Measurements from ENCODE around the gene CABLES2.

Gene CABLES2

GRCh38 chr20:62448788-62449187, 41.7 kb upstream of the CABLES2 start:
- Histone ChIP-seq H4K8ac (ENCODE audit: low read depth, low read length) (no peak overlapping the region), H3K4ac (ENCODE audit: low read depth, low read length) (no peak overlapping the region), H2BK5ac (ENCODE audit: low read depth, low read length, poor library complexity) (no peak overlapping the region), H2AK5ac (ENCODE audit: low read length) (no peak overlapping the region), H3K27ac (ENCODE audit: low read depth, low read length) (no peak overlapping the region), H3K23ac (ENCODE audit: low read length) (no peak overlapping the region), H3K14ac (ENCODE audit: low read length) (no peak overlapping the region), H2BK120ac (ENCODE audit: insufficient read depth, low read length, poor library complexity) (no peak overlapping the region), H4K12ac (ENCODE audit: low read depth, low read length) (no peak overlapping the region), H2BK12ac (ENCODE audit: low read length) (no peak overlapping the region), H3K27me3 (ENCODE audit: insufficient read depth, low read length) (no peaks in the 10 kb centered on the region), H3K36me3 (ENCODE audit: control insufficient read depth in 1 of 2, insufficient read depth in 2 of 2, low read length in 2 of 2) (no peaks in the 10 kb centered on the region), H3K4me3 (ENCODE audit: low read depth, low read length) (no peak overlapping the region), H2AFZ (ENCODE audit: insufficient read depth, low read length, poor library complexity) (no peak overlapping the region), H3K79me1 (ENCODE audit: low read length) (no peaks in the 10 kb centered on the region), H3K9ac (ENCODE audit: low read length) (no peak overlapping the region), H3K4me2 (ENCODE audit: low read length) (no peak overlapping the region), H3K79me2 (ENCODE audit: control insufficient read depth, insufficient read depth, low read length, poor library complexity) (no peaks in the 10 kb centered on the region), H3K9me3 (ENCODE audit: insufficient read depth, low read depth, low read length) (no peaks in the 10 kb centered on the region), H3K18ac (ENCODE audit: low read length) (no peak overlapping the region), H4K91ac (ENCODE audit: low read depth, low read length) (no peak overlapping the region), H3K4me1 (ENCODE audit: control insufficient read depth in 1 of 2, insufficient read depth in 2 of 2, low read length in 2 of 2) (no peaks in the 10 kb centered on the region)
- WGBS (ENCODE audit: extremely low coverage, insufficient coverage, insufficient read length) = no CpG with 5 or more reads among the region's 14 CpGs
- no peak for DNase-seq

DNA sequence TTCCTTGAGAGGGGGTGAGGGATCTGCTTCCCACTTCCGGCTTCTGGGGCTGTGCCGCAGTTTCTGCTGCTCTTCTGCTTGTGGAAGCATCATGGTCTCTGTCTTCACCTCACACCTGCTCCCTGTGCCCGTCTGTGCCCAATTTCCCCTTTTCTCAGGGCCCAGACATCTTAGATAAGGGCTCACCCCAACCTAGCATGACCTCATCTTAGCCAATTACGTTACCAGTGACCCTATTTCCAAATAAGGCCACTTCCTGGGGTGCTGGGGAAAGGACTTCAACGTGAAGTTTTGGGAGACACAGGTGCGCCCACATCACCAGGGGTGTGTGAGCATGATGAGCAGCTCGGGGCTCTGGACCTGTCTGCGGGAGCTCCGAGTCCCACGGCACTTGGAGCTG, 41.0 kb upstream of the CABLES2 start:
- Histone ChIP-seq H3K18ac (ENCODE audit: low read length) (no peak overlapping the region), H2AFZ (ENCODE audit: insufficient read depth, low read length, poor library complexity) (no peak overlapping the region), H2BK12ac (ENCODE audit: low read length) (no peak overlapping the region), H3K4me3 (ENCODE audit: low read depth, low read length) (no peak overlapping the region), H3K23ac (ENCODE audit: low read length) (no peak overlapping the region), H4K8ac (ENCODE audit: low read depth, low read length) (no peak overlapping the region), H4K12ac (ENCODE audit: low read depth, low read length) (no peak overlapping the region), H3K79me1 (ENCODE audit: low read length) (no peaks in the 10 kb centered on the region), H3K4me1 (ENCODE audit: control insufficient read depth in 1 of 2, insufficient read depth in 2 of 2, low read length in 2 of 2) (no peaks in the 10 kb centered on the region), H3K4me2 (ENCODE audit: low read length) (no peak overlapping the region), H3K4ac (ENCODE audit: low read depth, low read length) (no peak overlapping the region), H3K36me3 (ENCODE audit: control insufficient read depth in 1 of 2, insufficient read depth in 2 of 2, low read length in 2 of 2) (no peaks in the 10 kb centered on the region), H2AK5ac (ENCODE audit: low read length) (no peak overlapping the region), H4K91ac (ENCODE audit: low read depth, low read length) (no peak overlapping the region), H2BK5ac (ENCODE audit: low read depth, low read length, poor library complexity) (no peak overlapping the region), H3K9ac (ENCODE audit: low read length) (no peak overlapping the region), H3K27ac (ENCODE audit: low read depth, low read length) (no peak overlapping the region), H3K79me2 (ENCODE audit: control insufficient read depth, insufficient read depth, low read length, poor library complexity) (no peaks in the 10 kb centered on the region), H2BK120ac (ENCODE audit: insufficient read depth, low read length, poor library complexity) (no peak overlapping the region), H3K9me3 (ENCODE audit: insufficient read depth, low read depth, low read length) (no peaks in the 10 kb centered on the region), H3K27me3 (ENCODE audit: insufficient read depth, low read length) (no peaks in the 10 kb centered on the region), H3K14ac (ENCODE audit: low read length) (no peak overlapping the region)
- WGBS (ENCODE audit: extremely low coverage, insufficient coverage, insufficient read length) = no CpG with 5 or more reads among the region's 10 CpGs
- DNase-seq = no peak

- Histone ChIP-seq H4K12ac (ENCODE audit: low read depth, low read length) (no peak overlapping the region), H3K4ac (ENCODE audit: low read depth, low read length) (no peak overlapping the region), H3K79me2 (ENCODE audit: control insufficient read depth, insufficient read depth, low read length, poor library complexity) (no peaks in the 10 kb centered on the region), H3K9me3 (ENCODE audit: insufficient read depth, low read depth, low read length) (no peaks in the 10 kb centered on the region), H2AK5ac (ENCODE audit: low read length) (no peak overlapping the region), H2BK120ac (ENCODE audit: insufficient read depth, low read length, poor library complexity) (no peak overlapping the region), H3K79me1 (ENCODE audit: low read length) (no peaks in the 10 kb centered on the region), H4K8ac (ENCODE audit: low read depth, low read length) (no peak overlapping the region), H3K4me3 (ENCODE audit: low read depth, low read length) (no peak overlapping the region), H3K9ac (ENCODE audit: low read length) (no peak overlapping the region), H2AFZ (ENCODE audit: insufficient read depth, low read length, poor library complexity) (no peak overlapping the region), H3K27me3 (ENCODE audit: insufficient read depth, low read length) (no peaks in the 10 kb centered on the region), H4K91ac (ENCODE audit: low read depth, low read length) (no peak overlapping the region), H2BK5ac (ENCODE audit: low read depth, low read length, poor library complexity) (no peak overlapping the region), H3K23ac (ENCODE audit: low read length) (no peak overlapping the region), H3K4me1 (ENCODE audit: control insufficient read depth in 1 of 2, insufficient read depth in 2 of 2, low read length in 2 of 2) (no peaks in the 10 kb centered on the region), H3K27ac (ENCODE audit: low read depth, low read length) (no peak overlapping the region), H2BK12ac (ENCODE audit: low read length) (no peak overlapping the region), H3K14ac (ENCODE audit: low read length) (no peak overlapping the region), H3K18ac (ENCODE audit: low read length) (no peak overlapping the region), H3K4me2 (ENCODE audit: low read length) (no peak overlapping the region), H3K36me3 (ENCODE audit: control insufficient read depth in 1 of 2, insufficient read depth in 2 of 2, low read length in 2 of 2) (no peaks in the 10 kb centered on the region)
- no peak for DNase-seq
- no CpG with 5 or more reads among the region's 44 CpGs for WGBS (ENCODE audit: extremely low coverage, insufficient coverage, insufficient read length)
These were observed 40.1 kb upstream of the CABLES2 start for GRCh38 chr20:62446888-62447869.

DNA sequence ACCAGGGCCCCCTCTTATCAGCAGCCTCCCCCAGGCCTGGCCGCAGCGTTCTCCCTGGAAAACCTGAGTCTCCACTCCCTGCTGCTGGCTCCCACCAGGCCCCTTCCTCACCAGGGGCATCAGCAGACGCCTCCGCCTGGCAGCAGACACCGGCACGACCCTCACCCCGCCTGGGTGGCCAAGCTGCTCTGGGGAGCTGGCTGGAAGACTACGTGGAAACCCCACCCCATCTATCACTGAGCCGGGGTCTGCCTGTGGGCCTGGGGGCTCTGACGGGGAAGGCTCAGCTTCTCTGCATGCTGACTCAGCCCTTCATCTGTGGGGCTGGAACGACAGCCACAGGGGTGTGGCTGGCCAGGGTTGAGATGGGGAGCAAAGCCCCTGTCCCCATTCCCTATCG, 39.4 kb upstream of the CABLES2 start:
- Histone ChIP-seq H3K9ac (ENCODE audit: low read length) (no peak overlapping the region), H3K14ac (ENCODE audit: low read length) (no peak overlapping the region), H4K8ac (ENCODE audit: low read depth, low read length) (no peak overlapping the region), H2AK5ac (ENCODE audit: low read length) (no peak overlapping the region), H3K4me1 (ENCODE audit: control insufficient read depth in 1 of 2, insufficient read depth in 2 of 2, low read length in 2 of 2) (no peaks in the 10 kb centered on the region), H3K9me3 (ENCODE audit: insufficient read depth, low read depth, low read length) (no peaks in the 10 kb centered on the region), H2BK5ac (ENCODE audit: low read depth, low read length, poor library complexity) (no peak overlapping the region), H4K91ac (ENCODE audit: low read depth, low read length) (no peak overlapping the region), H3K4me3 (ENCODE audit: low read depth, low read length) (no peak overlapping the region), H3K18ac (ENCODE audit: low read length) (no peak overlapping the region), H2AFZ (ENCODE audit: insufficient read depth, low read length, poor library complexity) (no peak overlapping the region), H3K4me2 (ENCODE audit: low read length) (no peak overlapping the region), H3K36me3 (ENCODE audit: control insufficient read depth in 1 of 2, insufficient read depth in 2 of 2, low read length in 2 of 2) (no peaks in the 10 kb centered on the region), H3K4ac (ENCODE audit: low read depth, low read length) (no peak overlapping the region), H3K23ac (ENCODE audit: low read length) (no peak overlapping the region), H4K12ac (ENCODE audit: low read depth, low read length) (no peak overlapping the region), H3K27ac (ENCODE audit: low read depth, low read length) (no peak overlapping the region), H2BK120ac (ENCODE audit: insufficient read depth, low read length, poor library complexity) (no peak overlapping the region), H3K79me1 (ENCODE audit: low read length) (no peaks in the 10 kb centered on the region), H3K79me2 (ENCODE audit: control insufficient read depth, insufficient read depth, low read length, poor library complexity) (no peaks in the 10 kb centered on the region), H2BK12ac (ENCODE audit: low read length) (no peak overlapping the region), H3K27me3 (ENCODE audit: insufficient read depth, low read length) (no peaks in the 10 kb centered on the region)
- WGBS (ENCODE audit: extremely low coverage, insufficient coverage, insufficient read length) = no CpG with 5 or more reads among the region's 12 CpGs
- no peak for DNase-seq
